Measurements from ENCODE around the gene TMEM145.
A peak's percentile ranks its signal among the peaks of the same experiment; 100 is the strongest.

Gene TMEM145

DNA sequence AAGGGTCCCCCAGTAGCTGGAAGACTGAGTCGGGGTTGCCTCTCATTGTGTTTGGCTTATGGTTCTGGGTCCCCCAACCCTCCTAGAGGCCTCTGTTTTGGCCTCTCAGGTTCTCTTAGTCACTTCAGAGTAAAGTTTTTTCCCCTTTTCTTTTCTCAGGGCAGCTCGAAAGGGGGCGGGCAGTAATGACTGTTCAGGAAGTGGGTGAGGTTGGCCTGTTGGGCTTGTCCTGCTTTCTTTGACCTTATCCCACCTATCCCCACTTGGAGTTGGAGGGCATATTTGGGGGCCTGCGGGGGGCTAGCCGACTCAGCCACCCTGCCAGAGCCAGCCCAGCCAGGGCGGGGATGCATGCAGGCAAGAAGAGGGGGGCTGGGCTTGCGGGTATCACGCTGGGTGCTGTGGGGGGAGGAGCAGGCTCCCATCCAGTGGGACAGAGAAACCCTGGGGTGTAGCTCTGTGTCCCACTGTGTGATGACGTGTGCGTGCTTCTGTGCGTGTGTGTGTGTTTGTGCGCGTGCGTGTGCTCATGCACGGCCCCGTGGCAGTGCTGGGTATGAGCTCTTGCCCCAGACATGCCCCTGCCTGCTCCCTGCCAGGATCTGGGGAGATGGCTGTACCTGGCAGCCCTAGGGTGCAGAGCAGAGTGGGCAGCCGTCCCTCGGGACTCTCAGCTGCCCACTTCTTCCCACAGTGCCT, 42.6 kb upstream of the TMEM145 start:
- peak; percentile 68 for DNase-seq (ENCODE audit: low spot score)
- TF ChIP-seq, protein P1, sequence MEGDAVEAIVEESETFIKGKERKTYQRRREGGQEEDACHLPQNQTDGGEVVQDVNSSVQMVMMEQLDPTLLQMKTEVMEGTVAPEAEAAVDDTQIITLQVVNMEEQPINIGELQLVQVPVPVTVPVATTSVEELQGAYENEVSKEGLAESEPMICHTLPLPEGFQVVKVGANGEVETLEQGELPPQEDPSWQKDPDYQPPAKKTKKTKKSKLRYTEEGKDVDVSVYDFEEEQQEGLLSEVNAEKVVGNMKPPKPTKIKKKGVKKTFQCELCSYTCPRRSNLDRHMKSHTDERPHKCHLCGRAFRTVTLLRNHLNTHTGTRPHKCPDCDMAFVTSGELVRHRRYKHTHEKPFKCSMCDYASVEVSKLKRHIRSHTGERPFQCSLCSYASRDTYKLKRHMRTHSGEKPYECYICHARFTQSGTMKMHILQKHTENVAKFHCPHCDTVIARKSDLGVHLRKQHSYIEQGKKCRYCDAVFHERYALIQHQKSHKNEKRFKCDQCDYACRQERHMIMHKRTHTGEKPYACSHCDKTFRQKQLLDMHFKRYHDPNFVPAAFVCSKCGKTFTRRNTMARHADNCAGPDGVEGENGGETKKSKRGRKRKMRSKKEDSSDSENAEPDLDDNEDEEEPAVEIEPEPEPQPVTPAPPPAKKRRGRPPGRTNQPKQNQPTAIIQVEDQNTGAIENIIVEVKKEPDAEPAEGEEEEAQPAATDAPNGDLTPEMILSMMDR (IDR thresholded peaks at IDR 0.05; ENCODE audit: extremely low read depth, missing control alignments): no peak

DNA sequence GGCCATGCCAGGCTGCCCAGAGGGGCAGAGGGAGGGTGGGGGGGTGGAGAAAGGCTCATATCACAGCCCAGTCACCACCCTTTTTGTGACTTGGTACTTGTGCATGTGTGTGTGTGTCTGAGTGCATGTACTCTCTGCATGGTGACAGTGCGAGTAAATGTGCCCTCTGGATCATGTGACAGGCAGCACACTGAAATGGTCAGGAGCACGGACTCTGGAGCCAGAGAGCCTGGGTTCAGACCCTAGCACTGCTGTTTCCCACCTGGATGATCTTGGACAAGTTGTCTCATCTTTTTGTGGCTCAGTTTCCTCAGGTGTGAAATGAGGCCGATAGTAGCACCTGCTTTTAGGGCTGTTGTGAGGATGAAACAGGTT, 42.1 kb upstream of the TMEM145 start:
- no peak for DNase-seq (ENCODE audit: low spot score)
- TF ChIP-seq, protein P1 (IDR thresholded peaks at IDR 0.05; ENCODE audit: extremely low read depth, missing control alignments): no peak

DNA sequence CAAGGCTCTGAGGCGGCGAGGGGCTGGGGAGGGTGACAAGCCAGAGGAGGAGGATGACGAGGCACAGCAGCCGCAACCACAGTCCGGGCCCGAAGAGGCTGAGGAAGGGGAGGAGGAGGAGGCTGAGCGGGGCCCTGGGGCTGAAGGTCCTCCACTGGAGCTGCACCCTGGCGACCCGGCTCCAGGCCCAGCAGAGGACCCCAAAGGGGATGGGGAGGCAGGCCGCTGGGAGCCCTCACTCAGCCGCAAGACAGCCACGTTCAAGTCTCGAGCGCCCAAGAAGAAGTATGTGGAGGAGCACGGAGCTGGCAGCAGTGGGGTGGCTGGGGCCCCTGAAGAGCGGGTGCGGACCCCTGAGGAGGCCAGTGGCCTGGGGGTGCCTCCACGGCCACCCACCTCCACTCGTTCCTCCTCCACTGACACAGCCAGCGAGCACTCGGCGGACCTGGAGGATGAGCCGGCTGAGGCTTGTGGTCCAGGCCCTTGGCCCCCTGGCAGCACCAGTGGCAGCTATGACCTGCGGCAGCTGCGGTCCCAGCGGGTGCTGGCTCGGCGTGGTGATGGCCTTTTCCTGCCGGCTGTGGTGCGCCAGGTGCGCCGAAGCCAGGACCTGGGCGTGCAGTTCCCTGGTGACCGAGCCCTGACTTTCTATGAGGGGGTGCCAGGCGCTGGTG, 41.1 kb upstream of the TMEM145 start:
- DNase-seq (ENCODE audit: low spot score): no peak
- TF ChIP-seq, protein P1 (IDR thresholded peaks at IDR 0.05; ENCODE audit: extremely low read depth, missing control alignments): no peak

DNA sequence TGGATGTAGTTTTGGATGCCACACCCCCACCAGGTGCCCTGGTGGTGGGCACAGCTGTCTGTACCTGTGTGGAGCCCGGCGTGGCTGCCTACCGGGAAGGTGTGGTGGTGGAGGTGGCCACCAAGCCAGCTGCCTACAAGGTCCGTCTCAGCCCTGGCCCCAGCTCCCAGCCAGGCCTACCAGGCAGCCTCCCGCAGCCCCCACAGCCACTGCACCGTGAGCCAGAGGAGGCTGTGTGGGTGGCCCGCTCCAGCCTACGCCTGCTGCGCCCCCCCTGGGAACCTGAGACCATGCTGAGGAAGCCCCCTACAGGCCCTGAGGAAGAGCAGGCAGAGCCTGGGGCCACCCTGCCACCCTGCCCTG, 40.6 kb upstream of the TMEM145 start:
- DNase-seq (ENCODE audit: low spot score): no peak
- TF ChIP-seq, protein P1 (IDR thresholded peaks at IDR 0.05; ENCODE audit: extremely low read depth, missing control alignments): no peak

DNA sequence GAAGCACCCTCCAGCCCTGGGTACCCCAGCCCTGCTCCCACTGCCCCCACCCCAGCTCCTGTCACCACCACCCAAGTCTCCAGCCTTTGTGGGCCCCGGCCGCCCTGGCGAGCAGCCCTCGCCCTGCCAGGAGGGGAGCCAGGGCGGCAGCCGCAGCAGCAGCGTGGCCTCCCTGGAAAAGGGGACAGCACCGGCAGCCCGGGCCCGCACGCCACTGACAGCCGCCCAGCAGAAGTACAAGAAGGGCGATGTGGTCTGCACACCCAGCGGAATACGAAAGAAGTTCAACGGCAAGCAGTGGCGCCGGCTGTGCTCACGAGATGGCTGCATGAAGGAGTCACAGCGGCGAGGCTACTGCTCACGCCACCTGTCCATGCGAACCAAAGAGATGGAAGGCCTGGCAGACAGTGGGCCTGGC, 40.1 kb upstream of the TMEM145 start:
- TF ChIP-seq, protein P1 (IDR thresholded peaks at IDR 0.05; ENCODE audit: extremely low read depth, missing control alignments): no peak
- DNase-seq (ENCODE audit: low spot score): no peak

DNA sequence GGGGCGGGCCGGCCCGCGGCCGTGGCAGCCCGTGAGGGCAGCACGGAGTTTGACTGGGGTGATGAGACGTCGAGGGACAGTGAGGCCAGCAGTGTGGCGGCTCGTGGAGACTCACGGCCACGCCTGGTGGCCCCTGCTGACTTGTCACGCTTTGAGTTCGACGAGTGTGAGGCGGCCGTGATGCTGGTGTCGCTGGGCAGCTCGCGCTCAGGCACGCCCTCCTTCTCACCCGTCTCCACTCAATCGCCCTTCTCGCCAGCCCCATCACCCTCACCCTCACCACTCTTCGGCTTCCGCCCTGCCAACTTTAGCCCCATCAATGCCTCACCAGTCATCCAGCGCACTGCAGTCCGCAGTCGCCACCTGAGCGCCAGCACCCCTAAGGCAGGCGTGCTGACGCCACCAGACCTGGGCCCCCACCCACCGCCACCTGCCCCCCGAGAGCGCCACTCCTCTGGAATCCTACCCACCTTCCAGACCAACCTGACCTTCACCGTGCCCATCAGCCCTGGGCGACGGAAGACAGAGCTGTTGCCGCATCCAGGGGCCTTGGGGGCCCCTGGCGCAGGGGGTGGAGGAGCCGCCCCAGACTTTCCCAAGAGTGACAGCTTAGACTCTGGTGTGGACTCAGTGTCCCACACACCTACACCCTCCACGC, 39.6 kb upstream of the TMEM145 start:
- DNase-seq (ENCODE audit: low spot score): no peak
- TF ChIP-seq, protein P1 (IDR thresholded peaks at IDR 0.05; ENCODE audit: extremely low read depth, missing control alignments): no peak

DNA sequence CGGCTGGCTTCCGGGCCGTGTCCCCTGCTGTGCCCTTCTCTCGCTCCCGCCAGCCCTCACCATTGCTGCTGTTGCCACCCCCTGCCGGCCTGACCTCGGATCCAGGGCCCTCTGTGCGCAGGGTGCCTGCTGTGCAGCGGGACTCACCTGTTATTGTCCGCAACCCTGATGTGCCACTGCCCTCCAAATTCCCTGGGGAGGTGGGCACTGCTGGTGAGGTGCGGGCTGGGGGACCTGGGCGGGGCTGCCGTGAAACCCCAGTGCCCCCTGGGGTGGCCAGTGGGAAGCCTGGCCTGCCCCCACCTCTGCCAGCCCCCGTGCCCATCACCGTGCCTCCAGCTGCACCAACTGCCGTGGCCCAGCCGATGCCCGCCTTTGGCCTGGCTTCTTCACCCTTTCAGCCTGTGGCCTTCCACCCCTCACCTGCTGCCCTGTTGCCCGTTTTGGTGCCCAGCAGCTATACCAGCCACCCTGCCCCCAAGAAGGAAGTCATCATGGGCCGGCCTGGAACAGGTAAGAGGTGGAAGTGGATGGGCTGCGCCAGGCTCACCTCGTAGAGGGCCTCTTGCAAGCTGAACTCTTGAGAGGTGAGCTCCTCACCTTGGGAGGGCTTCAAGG, 38.9 kb upstream of the TMEM145 start:
- TF ChIP-seq, protein P1 (IDR thresholded peaks at IDR 0.05; ENCODE audit: extremely low read depth, missing control alignments): no peak
- no peak for DNase-seq (ENCODE audit: low spot score)

Measured in GM20000 (cell line).